Fibroblast of lung (primary cell): ENCODE data around the gene PTPN21. TPM values are rescaled to one million over a fixed set of nuclear protein-coding genes. Genes with fewer than 3 reads are reported as not detected.

ENCODE experiments used
- DNase-seq, 2 donors: peaks; one replicate each; pipeline versions ENCODE4 v3.0.0 to v3.0.0-alpha.2; 2010; ENCODE audit warnings: low read depth in 2 of 2
- H2AFZ ChIP-seq: 2 replicates; pipeline ENCODE4 v1.5.1; 2012; ENCODE audit warnings: low read length, control low read depth, inconsistent platforms
- H3K27ac ChIP-seq: 2 replicates; pipeline ENCODE4 v1.5.1; 2011; ENCODE audit warnings: low read length, control low read depth; ENCODE audit not compliant: insufficient read depth
- H3K27me3 ChIP-seq: 2 replicates; pipeline ENCODE4 v1.5.1; 2011; ENCODE audit warnings: mild to moderate bottlenecking, low read length; ENCODE audit not compliant: control insufficient read depth, insufficient read depth
- H3K36me3 ChIP-seq: 2 replicates; pipeline ENCODE4 v1.5.1; 2011; ENCODE audit warnings: low read length; ENCODE audit not compliant: control insufficient read depth, insufficient read depth
- H3K4me1 ChIP-seq: 2 replicates; pipeline ENCODE4 v1.5.1; 2011; ENCODE audit warnings: low read length; ENCODE audit not compliant: control insufficient read depth, insufficient read depth; ENCODE audit errors: extremely low read depth
- H3K4me2 ChIP-seq: 2 replicates; pipeline ENCODE4 v1.5.1; 2011; ENCODE audit warnings: low read length, control low read depth; ENCODE audit not compliant: insufficient read depth; ENCODE audit errors: extremely low read depth
- H3K4me3 ChIP-seq, 4 experiments: fragments of 200-600 bp in 1 of 4; sonication (generic) in 1 of 4; replicated peaks in 1 of 4; 2 replicates each; pipeline ENCODE4 v1.5.1; 2011 to 2016; ENCODE audit warnings: low read length in 4 of 4, low read depth in 3 of 4, mild to moderate bottlenecking in 3 of 4, control low read depth in 2 of 4, inconsistent platforms in 1 of 4, mixed read lengths in 1 of 4; ENCODE audit not compliant: insufficient read depth in 1 of 4; ENCODE audit errors: control extremely low read depth in 1 of 4
- H3K79me2 ChIP-seq: 2 replicates; pipeline ENCODE4 v1.5.1; 2012; ENCODE audit warnings: mild to moderate bottlenecking, low read length, inconsistent platforms; ENCODE audit not compliant: control insufficient read depth, insufficient read depth
- H3K9ac ChIP-seq: 2 replicates; pipeline ENCODE4 v1.5.1; 2011; ENCODE audit warnings: mild to moderate bottlenecking, low read length, control low read depth; ENCODE audit not compliant: insufficient read depth
- H3K9me3 ChIP-seq: 2 replicates; pipeline ENCODE4 v1.5.1; 2012; ENCODE audit warnings: low read depth, low read length; ENCODE audit not compliant: control insufficient read depth, insufficient read depth
- H4K20me1 ChIP-seq: 2 replicates; pipeline ENCODE4 v1.5.1; 2011; ENCODE audit warnings: low read length; ENCODE audit not compliant: control insufficient read depth, insufficient read depth; ENCODE audit errors: extremely low read depth
- EZH2 ChIP-seq: IDR thresholded peaks from 2 replicates; pipeline ENCODE4 v1.5.1; 2012; ENCODE audit warnings: low read length, control low read depth, mild to moderate bottlenecking; ENCODE audit errors: missing control alignments
- polyA plus RNA-seq, 2 donors: library from polyadenylated mRNA; depleted of rRNA in 1 of 2; stranded (reverse) in 1 of 2; unstranded in 1 of 2; fragments of >200 nt; gene quantifications; 2 replicates each; pipeline ENCODE4 v1.2.1, GENCODE V29; 2011 to 2012; ENCODE audit warnings: missing spikeins in 1 of 2
- total RNA-seq: library from RNA; depleted of rRNA; stranded (reverse); fragments of >200 nt; gene quantifications from 2 replicates; pipeline ENCODE4 v1.2.1, GENCODE V29; 2014
- TF ChIP-seq, protein P1 (sequence below), 2 donors: IDR thresholded peaks in 1 of 2; conservative IDR thresholded peaks in 1 of 2; 1 replicate in 1 of 2; 2 replicates in 1 of 2; pipeline ENCODE4 v1.5.1; 2011 to 2012; ENCODE audit warnings: low read length in 2 of 2, control low read depth in 1 of 2, inconsistent platforms in 1 of 2, low read depth in 1 of 2, mild to moderate bottlenecking in 1 of 2

Gene PTPN21
- total and polyA plus RNA-seq, 2 donors (not counting 1 experiment from before 2014, with no cell fraction given), result 13.2 to 13.7 TPM

DNA sequence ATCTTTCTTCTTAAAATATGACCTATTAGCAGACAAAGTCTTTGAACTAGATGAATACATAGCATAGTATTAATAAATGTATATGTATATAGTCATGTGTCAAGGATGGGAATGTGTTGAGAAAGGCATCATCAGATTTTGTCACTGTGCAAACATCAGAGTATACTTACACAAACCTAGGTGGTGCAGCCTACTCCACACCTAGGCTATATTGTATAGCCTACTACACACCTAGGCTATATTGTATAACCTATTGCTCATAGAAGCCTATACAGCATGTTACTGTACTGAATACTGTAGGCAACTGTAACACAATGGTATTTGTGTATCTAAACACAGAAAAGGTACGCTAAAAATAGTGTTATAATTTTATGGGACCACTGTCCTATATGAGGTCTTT, 47.6 kb downstream of the PTPN21 start:
- Histone ChIP-seq H3K79me2 (no peaks in the 10 kb centered on the region), H2AFZ (no peak overlapping the region), H4K20me1 (no peaks in the 10 kb centered on the region), H3K27me3 (no peaks in the 10 kb centered on the region), H3K4me1 (no peaks in the 10 kb centered on the region), H3K4me2 (no peak overlapping the region), H3K4me3 (no peak overlapping the region), H3K9me3 (no peaks in the 10 kb centered on the region), H3K36me3 (no peaks in the 10 kb centered on the region), H3K27ac (no peak overlapping the region), H3K9ac (no peak overlapping the region)
- TF ChIP-seq, protein P1, sequence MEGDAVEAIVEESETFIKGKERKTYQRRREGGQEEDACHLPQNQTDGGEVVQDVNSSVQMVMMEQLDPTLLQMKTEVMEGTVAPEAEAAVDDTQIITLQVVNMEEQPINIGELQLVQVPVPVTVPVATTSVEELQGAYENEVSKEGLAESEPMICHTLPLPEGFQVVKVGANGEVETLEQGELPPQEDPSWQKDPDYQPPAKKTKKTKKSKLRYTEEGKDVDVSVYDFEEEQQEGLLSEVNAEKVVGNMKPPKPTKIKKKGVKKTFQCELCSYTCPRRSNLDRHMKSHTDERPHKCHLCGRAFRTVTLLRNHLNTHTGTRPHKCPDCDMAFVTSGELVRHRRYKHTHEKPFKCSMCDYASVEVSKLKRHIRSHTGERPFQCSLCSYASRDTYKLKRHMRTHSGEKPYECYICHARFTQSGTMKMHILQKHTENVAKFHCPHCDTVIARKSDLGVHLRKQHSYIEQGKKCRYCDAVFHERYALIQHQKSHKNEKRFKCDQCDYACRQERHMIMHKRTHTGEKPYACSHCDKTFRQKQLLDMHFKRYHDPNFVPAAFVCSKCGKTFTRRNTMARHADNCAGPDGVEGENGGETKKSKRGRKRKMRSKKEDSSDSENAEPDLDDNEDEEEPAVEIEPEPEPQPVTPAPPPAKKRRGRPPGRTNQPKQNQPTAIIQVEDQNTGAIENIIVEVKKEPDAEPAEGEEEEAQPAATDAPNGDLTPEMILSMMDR (conservative IDR thresholded peaks at IDR 0.05 in 1 of 2, IDR thresholded peaks at IDR 0.05 in 1 of 2; ENCODE audit: low read depth in 1 of 2, low read length in 2 of 2), result no peak
- no peak for TF ChIP-seq EZH2
- DNase-seq, result no peak

DNA sequence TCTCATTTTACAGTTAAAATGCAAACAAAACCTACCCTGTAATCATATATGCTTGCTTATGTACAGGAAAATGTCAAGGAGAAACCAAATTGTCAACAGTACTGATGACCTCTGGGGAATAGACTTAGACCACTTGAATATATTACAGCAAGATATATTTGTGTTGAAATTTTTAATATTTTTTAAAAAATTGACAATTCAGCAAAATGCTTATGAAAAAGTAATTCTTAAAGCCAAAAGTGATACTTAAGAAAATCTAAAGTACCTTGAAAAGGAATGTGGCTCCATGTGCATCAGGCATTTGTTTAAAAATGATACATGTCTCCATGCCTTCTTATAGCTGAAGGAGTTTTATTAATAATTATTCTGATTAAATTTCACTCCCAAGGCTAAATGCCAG, 49.2 kb downstream of the PTPN21 start:
- DNase-seq, result no peak
- Histone ChIP-seq H3K36me3 (peaks cover 2% of the 10 kb centered on the region), H3K4me1 (no peaks in the 10 kb centered on the region), H3K27me3 (no peaks in the 10 kb centered on the region), H4K20me1 (no peaks in the 10 kb centered on the region), H3K4me2 (no peak overlapping the region), H3K9ac (no peak overlapping the region), H2AFZ (no peak overlapping the region), H3K79me2 (no peaks in the 10 kb centered on the region), H3K9me3 (no peaks in the 10 kb centered on the region), H3K27ac (no peak overlapping the region), H3K4me3 (no peak overlapping the region)
- TF ChIP-seq EZH2, result no peak
- TF ChIP-seq, protein P1 (conservative IDR thresholded peaks at IDR 0.05 in 1 of 2, IDR thresholded peaks at IDR 0.05 in 1 of 2; ENCODE audit: low read depth in 1 of 2, low read length in 2 of 2), result no peak

DNA sequence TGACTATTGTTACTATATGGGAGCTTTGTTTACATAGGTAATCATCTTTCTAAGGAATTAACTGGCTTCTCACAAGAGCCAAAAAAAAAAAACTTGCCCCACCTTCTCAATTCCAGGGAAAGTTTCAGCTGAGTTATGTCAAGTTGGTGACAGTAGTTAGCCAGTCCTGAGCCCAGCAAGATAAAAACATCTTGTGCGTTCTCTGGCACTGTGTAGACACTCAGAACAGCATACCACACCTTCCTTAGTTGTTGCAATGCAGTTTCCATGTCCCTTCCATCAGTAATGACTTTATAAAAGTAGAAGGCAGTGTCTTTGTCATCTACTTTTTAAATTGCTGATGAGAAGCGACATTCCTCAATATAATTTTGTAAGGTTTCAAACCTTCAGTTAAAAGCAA, 50.2 kb downstream of the PTPN21 start:
- no peak for TF ChIP-seq EZH2
- TF ChIP-seq, protein P1 (conservative IDR thresholded peaks at IDR 0.05 in 1 of 2, IDR thresholded peaks at IDR 0.05 in 1 of 2; ENCODE audit: low read depth in 1 of 2, low read length in 2 of 2), result no peak
- H3K4me3 ChIP-seq, result no peak overlapping the region
- H3K79me2 ChIP-seq, result no peaks in the 10 kb centered on the region
- H3K27ac ChIP-seq, result no peak overlapping the region
- H3K9me3 ChIP-seq, result no peaks in the 10 kb centered on the region
- no peak overlapping the region for H3K9ac ChIP-seq
- H2AFZ ChIP-seq, result no peak overlapping the region
- DNase-seq, result no peak
- no peaks in the 10 kb centered on the region for H3K4me1 ChIP-seq
- H3K27me3 ChIP-seq, result no peaks in the 10 kb centered on the region
- no peak overlapping the region for H3K4me2 ChIP-seq
- no peaks in the 10 kb centered on the region for H4K20me1 ChIP-seq
- peaks cover 3% of the 10 kb centered on the region for H3K36me3 ChIP-seq
